HepG2 (cell line): ENCODE data around the gene ENGASE. TPM values are rescaled to one million over a fixed set of nuclear protein-coding genes. Genes with fewer than 3 reads are reported as not detected.

Experiments
- BCL6 ChIP-seq: IDR thresholded peaks from 2 replicates; pipeline ENCODE4 v1.6.1; 2016; ENCODE audit warnings: missing genetic modification reagents, missing compliant biosample characterization
- CERS6 ChIP-seq: sonication (generic); formaldehyde crosslinking; IDR thresholded peaks from 2 replicates; pipeline ENCODE4 v1.5.0; 2020; ENCODE audit warnings: missing genetic modification reagents
- E2F1 ChIP-seq: sonication (generic); formaldehyde crosslinking; IDR thresholded peaks from 2 replicates; pipeline ENCODE4 v1.5.0; 2020; ENCODE audit warnings: missing genetic modification reagents
- HOXA9 ChIP-seq: sonication (generic); formaldehyde crosslinking; IDR thresholded peaks from 2 replicates; pipeline ENCODE4 v1.8.1; 2022; ENCODE audit warnings: missing genetic modification reagents, mild to moderate bottlenecking, moderate library complexity, borderline replicate concordance
- MAFK ChIP-seq, 2 experiments: IDR thresholded peaks in 1 of 2; conservative IDR thresholded peaks in 1 of 2; 2 replicates each; pipeline ENCODE4 v1.6.1; 2011; ENCODE audit warnings: improper control_type of control experiment in 2 of 2, low read length in 2 of 2
- MLX ChIP-seq: IDR thresholded peaks from 2 replicates; pipeline ENCODE4 v1.6.1; 2016
- MNT ChIP-seq: fragments of 450-650 bp; IDR thresholded peaks from 2 replicates; pipeline ENCODE4 v1.6.1; 2016
- NAIF1 ChIP-seq: sonication (generic); formaldehyde crosslinking; IDR thresholded peaks from 2 replicates; pipeline ENCODE4 v1.5.0; 2020; ENCODE audit warnings: mild to moderate bottlenecking, missing genetic modification reagents, borderline replicate concordance
- RNF219 ChIP-seq: sonication (generic); formaldehyde crosslinking; IDR thresholded peaks from 2 replicates; pipeline ENCODE4 v1.5.0; 2020; ENCODE audit warnings: mild to moderate bottlenecking, missing genetic modification reagents
- USF2 ChIP-seq, 2 experiments: sonication (generic) in 1 of 2; formaldehyde crosslinking in 1 of 2; IDR thresholded peaks; 2 replicates each; pipeline versions ENCODE4 v1.5.1 to v1.6.1; 2011 to 2020; ENCODE audit warnings: borderline replicate concordance in 1 of 2, low read depth in 1 of 2, low read length in 1 of 2, mild to moderate bottlenecking in 1 of 2, missing genetic modification reagents in 1 of 2, moderate library complexity in 1 of 2
- ZBTB7A ChIP-seq: sonication (generic); formaldehyde crosslinking; IDR thresholded peaks from 2 replicates; pipeline ENCODE4 v1.8.0; 2022; ENCODE audit warnings: mild to moderate bottlenecking, missing genetic modification reagents
- ZMYM3 ChIP-seq: sonication (generic); formaldehyde crosslinking; IDR thresholded peaks from 2 replicates; pipeline ENCODE4 v1.5.1; 2020; ENCODE audit warnings: mild to moderate bottlenecking, missing genetic modification reagents
- ZNF556 ChIP-seq: sonication (generic); formaldehyde crosslinking; IDR thresholded peaks from 2 replicates; pipeline ENCODE4 v1.4.0; 2020; ENCODE audit warnings: mild to moderate bottlenecking, missing genetic modification reagents, borderline replicate concordance
- ZNF562 ChIP-seq: sonication (generic); formaldehyde crosslinking; IDR thresholded peaks from 2 replicates; pipeline ENCODE4 v1.8.0; 2022; ENCODE audit warnings: missing genetic modification reagents, borderline replicate concordance
- ZNF570 ChIP-seq: sonication (generic); formaldehyde crosslinking; IDR thresholded peaks from 2 replicates; pipeline ENCODE4 v1.4.0; 2020; ENCODE audit warnings: mild to moderate bottlenecking, missing genetic modification reagents, borderline replicate concordance
- ZNF577 ChIP-seq: sonication (generic); formaldehyde crosslinking; IDR thresholded peaks from 2 replicates; pipeline ENCODE4 v1.4.0; 2020; ENCODE audit warnings: mild to moderate bottlenecking, low read depth, missing genetic modification reagents, borderline replicate concordance
- ZNF749 ChIP-seq: sonication (generic); formaldehyde crosslinking; IDR thresholded peaks from 2 replicates; pipeline ENCODE4 v1.8.0; 2022; ENCODE audit warnings: mild to moderate bottlenecking, missing genetic modification reagents, moderate library complexity, borderline replicate concordance
- polyA plus RNA-seq, 8 experiments: library from polyadenylated mRNA; depleted of rRNA in 3 of 8; stranded (reverse) in 7 of 8; unstranded in 1 of 8; fragments of >200 nt; fragmentation: Illumina TruSeq in 4 of 8; extraction: Trizol in 4 of 8; gene quantifications; 2 replicates each; pipeline versions ENCODE4 v1.2.1 to v1.2.3, GENCODE V29; 2011 to 2016; ENCODE audit warnings: low read depth in 4 of 8, missing spikeins in 1 of 8, mixed read lengths in 1 of 8; ENCODE audit not compliant: insufficient read depth in 1 of 8
- total RNA-seq, 5 experiments: library from RNA; depleted of rRNA; stranded (reverse); fragments of >200 nt; fragmentation: Illumina TruSeq; extraction: Trizol; gene quantifications; 2 replicates each; pipeline ENCODE4 v1.2.3, GENCODE V29; 2016; ENCODE audit warnings: low read depth in 1 of 5

ENGASE gene
- total and polyA plus RNA-seq, 2 of the 13 experiments (the other 11 are each of a cell fraction or from before 2014, with no cell fraction given) = 10.6 to 18.1 TPM

GRCh38 chr17:79026376-79027273, 48.0 kb upstream of the ENGASE start (continued):
- TF ChIP-seq ZNF570 (CRISPR knock-in tag) (no peak), MNT (peak; percentile 23; the same call in 1 of the 2 replicates), RNF219 (no peak), MAFK (conservative IDR thresholded peaks at IDR 0.05 in 1 of 2, IDR thresholded peaks at IDR 0.05 in 1 of 2; ENCODE audit: low read length in 2 of 2) (peak in 1 of 2 experiments; percentile 31; a peak in 1 of 4 replicates), NAIF1 (CRISPR knock-in tag) (no peak), BCL6 (CRISPR knock-in tag) (peak; percentile 82), ZNF562 (CRISPR knock-in tag) (no peak), ZNF556 (CRISPR knock-in tag) (peak; percentile 59; the same call in 1 of the 2 replicates), E2F1 (CRISPR knock-in tag) (no peak), USF2 (IDR thresholded peaks at IDR 0.05; ENCODE audit: low read depth, low read length) (no peak), USF2 (CRISPR knock-in tag; IDR thresholded peaks at IDR 0.05; ENCODE audit: borderline replicate concordance) (no peak), ZNF749 (CRISPR knock-in tag) (0 out of 2 replicates have a peak, but pooled peaks have one; percentile 60), CERS6 (no peak), ZMYM3 (CRISPR knock-in tag) (peak; percentile 32), HOXA9 (no peak), ZNF577 (CRISPR knock-in tag) (no peak), ZBTB7A (CRISPR knock-in tag) (0 out of 2 replicates have a peak, but pooled peaks have one; percentile 10), MLX (CRISPR knock-in tag) (peak; percentile 19; the same call in 1 of the 2 replicates)
